PFSK-1 (cell line): ENCODE measurements around the gene TAF8.

Experiments
- FOXP2 ChIP-seq: optimal IDR thresholded peaks from 2 replicates; pipeline ENCODE3; 2011; ENCODE audit warnings: borderline replicate concordance, control low read depth, inconsistent platforms; ENCODE audit not compliant: insufficient read depth; ENCODE audit errors: extremely low read length, extremely low read depth
- POLR2AphosphoS5 ChIP-seq: IDR thresholded peaks from 2 replicates; pipeline ENCODE4 v1.6.1; 2012; ENCODE audit warnings: low read depth, mild to moderate bottlenecking, control low read depth, low read length, moderate library complexity
- SIN3A ChIP-seq: IDR thresholded peaks from 2 replicates; pipeline ENCODE4 v1.6.1; 2012; ENCODE audit warnings: mild to moderate bottlenecking, low read length, moderate library complexity, borderline replicate concordance; ENCODE audit not compliant: insufficient read depth
- TAF1 ChIP-seq: IDR thresholded peaks from 2 replicates; pipeline ENCODE4 v1.6.1; 2012; ENCODE audit warnings: low read length, control low read depth, borderline replicate concordance; ENCODE audit not compliant: insufficient read depth
- TF ChIP-seq, protein P1 (sequence below), 2 experiments: IDR thresholded peaks; 2 replicates each; pipeline versions ENCODE4 v1.6.1 to v1.8.0; 2011 to 2012; ENCODE audit warnings: low read depth in 2 of 2, low read length in 2 of 2, control low read depth in 1 of 2, inconsistent platforms in 1 of 2, mild to moderate bottlenecking in 1 of 2, moderate library complexity in 1 of 2; ENCODE audit not compliant: insufficient read depth in 1 of 2

TAF8 gene

DNA sequence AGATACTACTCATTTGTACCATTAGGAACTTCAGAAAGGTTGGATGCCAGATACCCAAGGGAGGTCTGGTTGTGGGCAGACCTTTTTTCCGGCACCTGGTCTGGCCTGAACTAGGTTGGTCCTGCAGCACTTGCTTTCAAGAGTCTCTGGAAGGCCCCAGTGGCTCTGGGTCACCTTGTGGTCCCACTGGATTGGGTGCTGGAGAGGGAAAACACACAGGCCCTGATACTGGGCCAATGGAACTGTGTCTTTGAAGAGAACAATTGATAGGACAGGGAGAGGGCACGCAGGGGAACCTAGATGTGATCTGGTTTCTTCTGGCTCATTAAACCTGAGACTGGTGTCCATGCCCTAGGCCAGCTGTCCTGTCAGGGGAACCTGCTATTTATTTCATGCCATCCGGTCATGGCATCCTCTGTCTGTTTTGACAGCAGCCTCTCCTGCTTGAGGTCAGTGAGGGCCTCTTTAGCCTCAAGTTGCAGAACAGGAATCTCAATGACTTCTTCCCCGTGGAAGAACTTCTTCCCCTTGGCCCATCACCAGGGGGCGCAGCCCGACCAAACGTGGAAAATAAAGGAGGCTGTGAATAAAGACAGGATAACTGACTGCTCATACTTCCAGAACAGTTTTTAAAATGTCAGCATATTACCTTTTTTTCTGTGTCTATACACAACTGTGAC, 25.0 kb downstream of the TAF8 start:
- TF ChIP-seq SIN3A (no peak), FOXP2 (no peak), POLR2AphosphoS5 (no peak), TAF1 (no peak)
- TF ChIP-seq, protein P1, sequence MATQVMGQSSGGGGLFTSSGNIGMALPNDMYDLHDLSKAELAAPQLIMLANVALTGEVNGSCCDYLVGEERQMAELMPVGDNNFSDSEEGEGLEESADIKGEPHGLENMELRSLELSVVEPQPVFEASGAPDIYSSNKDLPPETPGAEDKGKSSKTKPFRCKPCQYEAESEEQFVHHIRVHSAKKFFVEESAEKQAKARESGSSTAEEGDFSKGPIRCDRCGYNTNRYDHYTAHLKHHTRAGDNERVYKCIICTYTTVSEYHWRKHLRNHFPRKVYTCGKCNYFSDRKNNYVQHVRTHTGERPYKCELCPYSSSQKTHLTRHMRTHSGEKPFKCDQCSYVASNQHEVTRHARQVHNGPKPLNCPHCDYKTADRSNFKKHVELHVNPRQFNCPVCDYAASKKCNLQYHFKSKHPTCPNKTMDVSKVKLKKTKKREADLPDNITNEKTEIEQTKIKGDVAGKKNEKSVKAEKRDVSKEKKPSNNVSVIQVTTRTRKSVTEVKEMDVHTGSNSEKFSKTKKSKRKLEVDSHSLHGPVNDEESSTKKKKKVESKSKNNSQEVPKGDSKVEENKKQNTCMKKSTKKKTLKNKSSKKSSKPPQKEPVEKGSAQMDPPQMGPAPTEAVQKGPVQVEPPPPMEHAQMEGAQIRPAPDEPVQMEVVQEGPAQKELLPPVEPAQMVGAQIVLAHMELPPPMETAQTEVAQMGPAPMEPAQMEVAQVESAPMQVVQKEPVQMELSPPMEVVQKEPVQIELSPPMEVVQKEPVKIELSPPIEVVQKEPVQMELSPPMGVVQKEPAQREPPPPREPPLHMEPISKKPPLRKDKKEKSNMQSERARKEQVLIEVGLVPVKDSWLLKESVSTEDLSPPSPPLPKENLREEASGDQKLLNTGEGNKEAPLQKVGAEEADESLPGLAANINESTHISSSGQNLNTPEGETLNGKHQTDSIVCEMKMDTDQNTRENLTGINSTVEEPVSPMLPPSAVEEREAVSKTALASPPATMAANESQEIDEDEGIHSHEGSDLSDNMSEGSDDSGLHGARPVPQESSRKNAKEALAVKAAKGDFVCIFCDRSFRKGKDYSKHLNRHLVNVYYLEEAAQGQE (IDR thresholded peaks at IDR 0.05; ENCODE audit: insufficient read depth in 1 of 2, low read depth in 2 of 2, low read length in 2 of 2) = no peak

DNA sequence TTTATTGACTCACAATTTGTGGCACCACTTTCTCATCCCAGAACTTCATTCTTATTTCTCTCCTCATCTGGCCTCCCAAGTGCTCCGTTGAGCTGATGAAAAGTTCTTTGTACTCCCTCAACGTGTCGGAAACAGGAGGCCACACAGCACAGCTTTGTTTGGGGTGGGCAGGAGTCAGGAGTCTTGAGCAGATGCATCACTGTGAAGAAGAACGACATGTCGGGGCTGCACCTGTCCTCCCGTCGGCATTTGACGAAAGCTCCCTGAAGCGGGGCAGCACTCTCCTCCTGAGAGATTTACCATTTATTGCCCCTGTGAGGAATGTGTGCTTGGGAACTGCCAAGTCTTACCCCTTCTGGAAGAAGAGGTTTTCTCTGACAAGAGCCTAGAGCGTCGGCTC, 28.1 kb downstream of the TAF8 start:
- no peak for TF ChIP-seq SIN3A
- no peak for TF ChIP-seq TAF1
- TF ChIP-seq POLR2AphosphoS5 = no peak
- TF ChIP-seq FOXP2 = no peak
- TF ChIP-seq, protein P1 (IDR thresholded peaks at IDR 0.05; ENCODE audit: insufficient read depth in 1 of 2, low read depth in 2 of 2, low read length in 2 of 2) = no peak

DNA sequence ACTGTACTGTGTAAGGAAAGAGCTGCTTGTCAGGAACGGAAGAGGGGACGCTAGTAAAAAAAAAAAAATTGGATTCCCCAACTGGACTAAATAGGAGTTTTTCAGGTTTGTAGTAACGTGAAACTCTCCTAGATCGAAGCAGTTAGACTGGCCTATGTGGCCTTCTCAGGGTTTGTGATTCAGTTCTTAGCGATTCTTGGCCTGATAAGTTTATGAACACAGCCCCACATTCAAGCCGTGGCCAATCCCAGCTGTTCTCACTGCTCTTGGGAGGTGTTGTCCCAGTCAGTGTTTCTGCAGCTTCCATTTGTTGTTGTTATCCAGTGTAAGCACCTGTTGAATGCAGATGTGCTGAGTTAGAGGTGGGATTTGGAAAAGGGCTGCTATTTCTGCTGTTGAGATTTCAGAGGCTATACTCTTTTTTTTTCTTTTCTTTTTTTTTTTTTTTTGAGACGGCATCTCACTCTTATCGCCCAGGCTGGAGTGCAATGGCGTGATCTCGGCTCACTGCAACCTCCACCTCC, 29.7 kb downstream of the TAF8 start:
- TF ChIP-seq TAF1 = no peak
- no peak for TF ChIP-seq SIN3A
- no peak for TF ChIP-seq FOXP2
- no peak for TF ChIP-seq POLR2AphosphoS5
- TF ChIP-seq, protein P1 (IDR thresholded peaks at IDR 0.05; ENCODE audit: insufficient read depth in 1 of 2, low read depth in 2 of 2, low read length in 2 of 2) = no peak

DNA sequence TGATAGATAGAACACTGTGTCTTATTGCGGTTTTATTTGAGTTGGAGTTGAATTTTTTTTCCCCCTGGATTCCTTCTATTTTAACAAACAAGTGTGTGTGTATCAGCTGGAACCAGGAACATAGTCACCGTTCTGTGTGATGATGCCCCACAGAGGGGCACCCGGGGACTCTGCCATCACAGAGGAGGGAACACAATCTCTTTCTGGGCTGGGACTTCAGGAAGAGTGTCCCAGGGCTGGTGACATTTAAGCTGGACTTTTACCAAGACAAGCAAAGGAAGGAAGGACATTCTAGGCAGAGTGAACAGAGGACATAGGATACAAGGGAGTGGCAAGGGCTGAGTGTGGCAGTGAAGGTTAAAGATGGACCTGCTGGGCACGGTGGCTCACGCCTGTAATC, 33.2 kb downstream of the TAF8 start:
- TF ChIP-seq FOXP2 (no peak), SIN3A (no peak), POLR2AphosphoS5 (no peak), TAF1 (no peak)
- TF ChIP-seq, protein P1 (IDR thresholded peaks at IDR 0.05; ENCODE audit: insufficient read depth in 1 of 2, low read depth in 2 of 2, low read length in 2 of 2) = no peak
